WI38 (cell line): ENCODE measurements around the gene HTR4.

Experiments used
- H3K4me3 ChIP-seq: 2 replicates; pipeline ENCODE4 v1.5.1; 2011; ENCODE audit warnings: low read depth, mild to moderate bottlenecking, control low read depth, low read length
- TF ChIP-seq, protein P1 (sequence below): IDR thresholded peaks from 2 replicates; pipeline ENCODE4 v1.5.1; 2012; ENCODE audit warnings: low read depth, mild to moderate bottlenecking, control low read depth, low read length

Gene HTR4

DNA sequence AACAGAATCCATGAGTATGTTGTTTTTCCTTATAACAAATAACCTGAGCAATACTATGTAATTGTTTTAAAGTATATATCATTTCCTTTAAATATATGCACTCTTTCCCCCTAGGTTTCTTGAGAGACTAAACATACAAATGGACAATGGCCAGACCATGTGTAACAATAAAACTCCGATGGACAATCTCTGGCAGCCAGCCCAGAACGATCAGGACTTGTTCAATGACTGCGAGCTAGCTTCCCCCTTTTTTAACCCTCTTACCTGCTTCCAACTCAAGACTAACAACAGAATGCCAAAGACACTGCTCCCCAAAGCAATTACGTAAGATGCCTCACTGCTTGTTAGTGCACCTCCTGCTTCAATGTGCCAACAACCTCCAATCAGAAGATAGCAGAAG is 94.9 kb downstream of the HTR4 start:
- no peak overlapping the region for H3K4me3 ChIP-seq
- TF ChIP-seq, protein P1, sequence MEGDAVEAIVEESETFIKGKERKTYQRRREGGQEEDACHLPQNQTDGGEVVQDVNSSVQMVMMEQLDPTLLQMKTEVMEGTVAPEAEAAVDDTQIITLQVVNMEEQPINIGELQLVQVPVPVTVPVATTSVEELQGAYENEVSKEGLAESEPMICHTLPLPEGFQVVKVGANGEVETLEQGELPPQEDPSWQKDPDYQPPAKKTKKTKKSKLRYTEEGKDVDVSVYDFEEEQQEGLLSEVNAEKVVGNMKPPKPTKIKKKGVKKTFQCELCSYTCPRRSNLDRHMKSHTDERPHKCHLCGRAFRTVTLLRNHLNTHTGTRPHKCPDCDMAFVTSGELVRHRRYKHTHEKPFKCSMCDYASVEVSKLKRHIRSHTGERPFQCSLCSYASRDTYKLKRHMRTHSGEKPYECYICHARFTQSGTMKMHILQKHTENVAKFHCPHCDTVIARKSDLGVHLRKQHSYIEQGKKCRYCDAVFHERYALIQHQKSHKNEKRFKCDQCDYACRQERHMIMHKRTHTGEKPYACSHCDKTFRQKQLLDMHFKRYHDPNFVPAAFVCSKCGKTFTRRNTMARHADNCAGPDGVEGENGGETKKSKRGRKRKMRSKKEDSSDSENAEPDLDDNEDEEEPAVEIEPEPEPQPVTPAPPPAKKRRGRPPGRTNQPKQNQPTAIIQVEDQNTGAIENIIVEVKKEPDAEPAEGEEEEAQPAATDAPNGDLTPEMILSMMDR: no peak

DNA sequence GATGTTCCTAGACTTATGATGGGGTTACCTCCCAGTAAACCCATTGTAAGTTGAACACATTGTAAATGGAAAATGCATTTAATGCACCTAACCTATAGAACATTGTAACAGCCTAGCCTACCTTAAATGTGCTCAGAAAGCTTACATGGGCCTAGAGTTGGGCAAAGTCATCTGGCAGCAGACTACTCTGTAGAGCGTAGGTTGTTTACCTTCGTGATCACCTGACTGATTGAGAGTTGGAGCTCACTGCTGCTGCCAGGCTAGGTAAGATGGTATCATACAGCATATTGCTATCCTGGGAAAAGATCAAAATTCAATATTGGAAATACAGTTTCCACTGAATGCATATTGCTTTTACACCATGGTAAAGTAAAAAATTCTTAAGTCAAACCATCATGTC is 95.4 kb downstream of the HTR4 start:
- H3K4me3 ChIP-seq: no peak overlapping the region
- TF ChIP-seq, protein P1: no peak

DNA sequence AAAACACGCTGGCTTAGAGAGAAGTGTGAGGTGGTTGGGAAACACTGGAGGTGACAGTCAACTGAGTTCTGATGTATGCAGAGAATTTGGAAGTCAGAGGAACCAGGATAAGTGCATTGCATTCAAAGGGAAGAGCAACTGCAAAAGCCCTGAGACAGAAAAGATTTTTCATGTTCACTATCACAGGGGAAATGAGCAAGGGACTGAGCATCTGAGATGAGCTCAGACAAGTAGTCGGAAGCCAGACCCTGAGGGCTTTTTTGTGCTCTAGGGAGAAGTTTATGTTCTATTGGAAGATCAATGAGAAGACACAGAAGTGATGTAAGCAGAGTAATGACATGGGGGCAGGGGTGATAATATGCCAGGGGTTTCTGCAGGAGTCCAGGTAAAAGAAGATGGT is 97.5 kb downstream of the HTR4 start:
- TF ChIP-seq, protein P1: no peak
- H3K4me3 ChIP-seq: no peak overlapping the region

DNA sequence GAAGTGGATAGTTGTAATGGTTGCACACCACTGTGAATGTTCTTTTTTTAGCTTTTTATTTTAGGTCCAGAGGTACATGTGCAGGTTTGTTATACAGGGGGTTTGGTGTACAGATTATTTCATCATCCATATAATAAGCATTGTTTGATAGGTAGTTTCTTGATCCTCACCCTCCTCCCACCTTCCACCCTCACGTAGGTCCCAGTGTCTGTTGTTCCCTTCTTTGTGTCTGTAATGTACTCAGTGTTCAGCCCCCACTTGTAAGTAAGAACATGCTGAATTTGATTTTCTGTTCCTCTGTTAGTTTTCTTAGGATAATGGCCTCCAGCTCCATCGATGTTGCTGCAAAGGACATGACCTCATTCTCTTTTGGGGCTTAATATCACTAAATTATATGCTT is 99.7 kb downstream of the HTR4 start:
- TF ChIP-seq, protein P1: no peak
- H3K4me3 ChIP-seq: no peak overlapping the region

DNA sequence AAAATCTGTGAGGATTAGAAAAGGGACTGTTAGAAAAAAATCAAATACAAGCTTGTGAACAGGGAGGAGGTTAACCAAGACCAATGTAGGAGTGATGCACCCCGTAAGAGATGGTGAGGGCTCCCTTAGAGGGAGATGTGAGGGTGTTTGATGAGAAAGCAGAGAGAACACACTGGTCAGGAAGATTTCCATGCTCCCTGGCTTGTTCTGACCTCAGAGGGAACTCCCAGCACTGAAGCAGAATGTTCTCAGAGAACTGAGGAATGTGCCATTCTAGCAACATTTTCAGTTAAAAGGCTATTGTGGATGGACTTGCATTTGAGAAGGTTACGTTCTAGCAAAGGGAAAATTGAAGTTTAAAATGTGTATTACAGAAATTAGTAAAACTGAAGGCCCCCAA is 110.6 kb downstream of the HTR4 start:
- TF ChIP-seq, protein P1: no peak
- no peak overlapping the region for H3K4me3 ChIP-seq

DNA sequence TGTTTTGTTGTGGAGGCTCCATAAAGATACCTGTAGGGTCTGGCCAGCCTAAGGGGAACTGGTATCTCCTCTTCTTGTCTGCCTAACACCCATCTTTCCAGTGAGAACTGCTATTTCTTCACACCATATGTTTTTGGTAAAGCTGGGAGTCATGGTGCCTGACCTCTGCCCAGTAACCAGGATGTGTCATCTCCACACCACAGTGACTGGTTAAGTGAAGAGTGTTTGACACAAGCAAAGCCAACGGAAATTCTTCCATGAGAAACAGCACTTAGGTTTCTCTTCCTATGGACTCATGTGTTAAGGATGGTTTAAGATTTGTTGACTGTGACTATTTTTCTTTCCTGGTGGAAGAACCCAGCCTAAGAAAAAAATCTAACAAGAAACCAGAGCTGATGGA is 111.5 kb downstream of the HTR4 start:
- no peak overlapping the region for H3K4me3 ChIP-seq
- TF ChIP-seq, protein P1: no peak

DNA sequence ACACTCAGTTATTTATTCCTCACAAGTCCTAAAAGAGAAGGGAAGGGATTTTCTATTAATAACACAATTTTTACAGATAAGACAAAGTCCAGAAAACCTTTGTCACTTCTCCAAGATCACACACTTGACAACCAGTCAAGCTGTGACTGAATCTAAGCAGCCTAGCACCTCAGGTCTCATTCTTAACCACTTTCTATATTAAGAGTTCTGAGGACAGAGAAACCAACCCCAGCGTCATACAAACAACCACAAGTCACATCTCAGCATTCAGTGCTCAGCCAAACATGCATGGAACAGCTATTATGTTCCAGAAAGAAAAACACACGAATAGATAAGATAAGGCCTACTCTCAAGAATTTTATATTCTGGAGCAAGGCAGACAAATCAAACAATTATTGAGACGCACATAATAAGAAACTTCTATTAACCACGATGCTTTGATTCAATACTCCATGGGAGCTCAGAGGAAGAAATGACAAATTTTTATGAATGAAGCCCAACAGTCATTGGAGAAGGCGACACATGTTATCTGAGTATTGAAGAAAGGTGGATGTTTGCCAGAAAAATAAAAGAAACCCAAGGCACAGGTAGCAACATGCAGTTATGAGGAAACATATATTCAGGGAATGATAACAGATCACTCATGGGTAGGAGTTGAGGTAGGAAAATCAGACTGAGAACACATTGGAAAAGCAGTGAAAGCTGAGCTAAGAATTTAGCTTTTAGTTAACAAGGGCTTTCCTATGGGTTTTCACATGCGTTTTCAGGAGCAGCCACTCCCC is 113.1 kb downstream of the HTR4 start:
- TF ChIP-seq, protein P1: no peak

More for the DNA sequence above, 113.1 kb downstream of the HTR4 start:
- H3K4me3 ChIP-seq: no peak overlapping the region
